ENCODE data around the gene SRRM3. TPM values are rescaled to one million over a fixed set of nuclear protein-coding genes. Genes with fewer than 3 reads are reported as not detected.

SRRM3 gene
- total RNA-seq, 1 experiment from 2014 or later, result 1.7 TPM

- peaks cover 17% of the 10 kb centered on the region for H3K27me3 Mint-ChIP-seq (ENCODE audit: insufficient read depth, unreplicated experiment)
- ChIA-PET CTCF (no interaction called here), POLR2A (no interaction called here)
- no peak overlapping the region for H3K27ac Mint-ChIP-seq (ENCODE audit: unreplicated experiment)
- DNase-seq, result no peak
- intact Hi-C loops (cut with micrococcal nuclease; ENCODE audit: unreplicated experiment), result no loop called here
- no peaks in the 10 kb centered on the region for H3K9me3 Mint-ChIP-seq (ENCODE audit: unreplicated experiment)
- H3K4me1 Mint-ChIP-seq (ENCODE audit: low read depth, unreplicated experiment), result no peaks in the 10 kb centered on the region
- H3K4me3 ChIP-seq (ENCODE audit: low read depth, low read length), result no peak overlapping the region
- no peaks in the 10 kb centered on the region for H3K27me3 ChIP-seq (replicated peaks; ENCODE audit: control insufficient read depth, insufficient read depth, low read length)
- no peaks in the 10 kb centered on the region for H3K36me3 Mint-ChIP-seq (ENCODE audit: insufficient read depth, unreplicated experiment)
- 0 out of 2 replicates have a peak, but pooled peaks cover 2% of the 10 kb centered on the region for H3K4me1 ChIP-seq
- BruUV-seq (replicated peaks), result no TSS peak
- no peak overlapping the region for H3K4me3 Mint-ChIP-seq (ENCODE audit: unreplicated experiment)
- no peaks in the 10 kb centered on the region for H3K9me3 ChIP-seq
- H3K36me3 ChIP-seq (ENCODE audit: control insufficient read depth, insufficient read depth, low read length), result no peaks in the 10 kb centered on the region
- no peak for TF ChIP-seq CTCF (IDR thresholded peaks at IDR 0.05; ENCODE audit: insufficient read depth in 1 of 2, low read depth in 1 of 2, low read length in 1 of 2, severe bottlenecking in 1 of 2, unreplicated experiment in 1 of 2)
Observed at GRCh38 chr7:76232698-76233097, 31.0 kb downstream of the SRRM3 start.

- H3K4me1 ChIP-seq, result 0 out of 2 replicates have a peak, but pooled peaks cover 2% of the 10 kb centered on the region
- intact Hi-C loops (cut with micrococcal nuclease; ENCODE audit: unreplicated experiment), result no loop called here
- BruUV-seq (replicated peaks), result no TSS peak
- no peaks in the 10 kb centered on the region for H3K27me3 ChIP-seq (replicated peaks; ENCODE audit: control insufficient read depth, insufficient read depth, low read length)
- Mint-ChIP-seq H3K9me3 (ENCODE audit: unreplicated experiment) (no peaks in the 10 kb centered on the region), H3K27ac (ENCODE audit: unreplicated experiment) (no peak overlapping the region), H3K4me1 (ENCODE audit: low read depth, unreplicated experiment) (no peaks in the 10 kb centered on the region), H3K36me3 (ENCODE audit: insufficient read depth, unreplicated experiment) (no peaks in the 10 kb centered on the region), H3K27me3 (ENCODE audit: insufficient read depth, unreplicated experiment) (peaks cover 18% of the 10 kb centered on the region), H3K4me3 (ENCODE audit: unreplicated experiment) (peak overlapping the region; percentile 51)
- no peaks in the 10 kb centered on the region for H3K36me3 ChIP-seq (ENCODE audit: control insufficient read depth, insufficient read depth, low read length)
- H3K9me3 ChIP-seq, result no peaks in the 10 kb centered on the region
- no peak for TF ChIP-seq CTCF (IDR thresholded peaks at IDR 0.05; ENCODE audit: insufficient read depth in 1 of 2, low read depth in 1 of 2, low read length in 1 of 2, severe bottlenecking in 1 of 2, unreplicated experiment in 1 of 2)
- H3K4me3 ChIP-seq (ENCODE audit: low read depth, low read length), result no peak overlapping the region
- CTCF ChIA-PET, result no interaction called here
- DNase-seq, result no peak
- POLR2A ChIA-PET, result no interaction called here
Observed at GRCh38 chr7:76233538-76234281, 32.0 kb downstream of the SRRM3 start.

GRCh38 chr7:76234282-76234584 lies 32.5 kb downstream of the SRRM3 start:
- Mint-ChIP-seq H3K4me3 (ENCODE audit: unreplicated experiment) (peak overlapping the region; percentile 51), H3K36me3 (ENCODE audit: insufficient read depth, unreplicated experiment) (no peaks in the 10 kb centered on the region), H3K4me1 (ENCODE audit: low read depth, unreplicated experiment) (no peaks in the 10 kb centered on the region), H3K27me3 (ENCODE audit: insufficient read depth, unreplicated experiment) (peaks cover 18% of the 10 kb centered on the region), H3K9me3 (ENCODE audit: unreplicated experiment) (no peaks in the 10 kb centered on the region), H3K27ac (ENCODE audit: unreplicated experiment) (no peak overlapping the region)
- TF ChIP-seq CTCF (IDR thresholded peaks at IDR 0.05; ENCODE audit: insufficient read depth in 1 of 2, low read depth in 1 of 2, low read length in 1 of 2, severe bottlenecking in 1 of 2, unreplicated experiment in 1 of 2), result no peak
- no peaks in the 10 kb centered on the region for H3K36me3 ChIP-seq (ENCODE audit: control insufficient read depth, insufficient read depth, low read length)
- H3K27me3 ChIP-seq (replicated peaks; ENCODE audit: control insufficient read depth, insufficient read depth, low read length), result no peaks in the 10 kb centered on the region
- intact Hi-C loops (cut with micrococcal nuclease; ENCODE audit: unreplicated experiment), result no loop called here
- ChIA-PET POLR2A (interaction anchor here (0.6 kb wide), 1 partner anchor 42 kb away, joined by 3 read pairs; no protein-coding TSS in a partner anchor), CTCF (no interaction called here)
- H3K9me3 ChIP-seq, result no peaks in the 10 kb centered on the region
- no peak for DNase-seq
- 0 out of 2 replicates have a peak, but pooled peaks cover 2% of the 10 kb centered on the region for H3K4me1 ChIP-seq
- BruUV-seq (replicated peaks), result no TSS peak
- H3K4me3 ChIP-seq (ENCODE audit: low read depth, low read length), result no peak overlapping the region

Measured in Caco-2 (cell line).